Measurements from ENCODE around the gene TEX10.
"Not testable (repeated sequence)": the region's sequence is repeated elsewhere in the genome, so short reads cannot be mapped to it uniquely, and the experiment has no call there.

Gene TEX10

GRCh38 chr9:100352727-100353505 lies at the start of gene TEX10:
TEX10 (minus strand) TSS chr9:100352942; CDS start chr9:100349363, 3,579 bp downstream.
- DNase-seq: peak; percentile 86

GRCh38 chr9:100401042-100401441 lies 48.3 kb upstream of the TEX10 start:
- no peak for DNase-seq

GRCh38 chr9:100397529-100398266 lies 45.0 kb upstream of the TEX10 start:
- no peak for DNase-seq

- no peak for DNase-seq
Measured at GRCh38 chr9:100396769-100397168, 44.0 kb upstream of the TEX10 start.

GRCh38 chr9:100394816-100395215 lies 42.1 kb upstream of the TEX10 start:
- no peak for DNase-seq

GRCh38 chr9:100394032-100394695 lies 41.4 kb upstream of the TEX10 start:
- no peak for DNase-seq

- DNase-seq: not testable (repeated sequence)
Measured at GRCh38 chr9:100392989-100393388, 40.2 kb upstream of the TEX10 start.

- DNase-seq: no peak
Measured at GRCh38 chr9:100379862-100380261, 27.1 kb upstream of the TEX10 start.

- DNase-seq: no peak
Measured at GRCh38 chr9:100377015-100377414, 24.3 kb upstream of the TEX10 start.

- DNase-seq: no peak
Measured at GRCh38 chr9:100375658-100376057, 22.9 kb upstream of the TEX10 start.

- no peak for DNase-seq
Measured at GRCh38 chr9:100372648-100373047, 19.9 kb upstream of the TEX10 start.

- DNase-seq: no peak
Measured at GRCh38 chr9:100370064-100370723, 17.5 kb upstream of the TEX10 start.

- no peak for DNase-seq
Measured at GRCh38 chr9:100368672-100369071, 15.9 kb upstream of the TEX10 start.

- DNase-seq: no peak
Measured at GRCh38 chr9:100366121-100366520, 13.4 kb upstream of the TEX10 start.

- no peak for DNase-seq
Measured at GRCh38 chr9:100364013-100364412, 11.3 kb upstream of the TEX10 start.

- DNase-seq: no peak
Measured at GRCh38 chr9:100359057-100359456, 6.3 kb upstream of the TEX10 start.

- DNase-seq: no peak
Measured at GRCh38 chr9:100357501-100357900, 4.8 kb upstream of the TEX10 start.

- DNase-seq: peak; percentile 10
Measured at GRCh38 chr9:100355561-100355960, 2.8 kb upstream of the TEX10 start.

- no peak for DNase-seq
Measured at GRCh38 chr9:100354121-100354800, 1.5 kb upstream of the TEX10 start.

- no peak for DNase-seq
Measured at GRCh38 chr9:100352201-100352726, 478 bp downstream of the TEX10 start.

- DNase-seq: no peak
Measured at GRCh38 chr9:100351508-100351907, 1.2 kb downstream of the TEX10 start.

GRCh38 chr9:100350188-100350587 lies 2.6 kb downstream of the TEX10 start:
- DNase-seq: no peak

Measured in NCI-H1092 treated with DMSO at 0.1 percent for 48 hours (cell line).